Activated B cell treated with CpG ODN at 0.5 μM for 24 hours (primary cell): ENCODE data around the gene ANAPC13. TPM values are rescaled to one million over a fixed set of nuclear protein-coding genes. Genes with fewer than 3 reads are reported as not detected.

Source experiments
- ATAC-seq: fragments of 200-7000 bp; cut with Tn5 transposase; one replicate; pipeline ENCODE4 v1.10.0; 2021; ENCODE audit warnings: low read depth, mild to moderate bottlenecking, moderate library complexity
- CTCF ChIA-PET: fragments of 350-600 bp; sonication (Branson Sonifier 250); formaldehyde crosslinking; loops from one replicate; lab custom pipeline; 2021; ENCODE audit warnings: antibody characterized with exemption; lab: Charles Lee
- POLR2A ChIA-PET: fragments of 350-600 bp; sonication (Branson Sonifier 250); formaldehyde crosslinking; loops from one replicate; lab custom pipeline; 2021; ENCODE audit warnings: antibody characterized with exemption; lab: Charles Lee
- DNase-seq: peaks from one replicate; pipeline ENCODE4 v3.0.0; 2022
- H3K27ac Mint-ChIP-seq: one replicate; pipeline ENCODE4 v1.8.0; 2020; ENCODE audit warnings: mixed read lengths
- H3K27me3 Mint-ChIP-seq: one replicate; pipeline ENCODE4 v1.8.0; 2021; ENCODE audit warnings: mixed read lengths
- H3K36me3 Mint-ChIP-seq: one replicate; pipeline ENCODE4 v1.8.0; 2021; ENCODE audit warnings: low read depth, mixed read lengths
- H3K4me1 Mint-ChIP-seq: one replicate; pipeline ENCODE4 v1.8.0; 2021; ENCODE audit warnings: mixed read lengths
- H3K4me3 Mint-ChIP-seq: one replicate; pipeline ENCODE4 v1.8.0; 2020; ENCODE audit warnings: mild to moderate bottlenecking, mixed read lengths
- H3K9me3 Mint-ChIP-seq: one replicate; pipeline ENCODE4 v1.8.0; 2020; ENCODE audit warnings: mixed read lengths
- intact Hi-C: fragments of 100-400 bp; cut with micrococcal nuclease; formaldehyde crosslinking; loops from one replicate; pipeline ENCODE4 v1.15.1; 2024
- total RNA-seq: library from RNA; stranded (reverse); gene quantifications from 2 replicates; pipeline ENCODE4 v1.2.3, GENCODE V29; 2022
- TF ChIP-seq, protein P1 (sequence below): fragments of 200-600 bp; IDR thresholded peaks from one replicate; pipeline ENCODE4 v1.8.0; 2022; ENCODE audit warnings: antibody characterized with exemption, mild to moderate bottlenecking

Gene ANAPC13
- total RNA-seq, 1 donor from 2014 or later = 31.3 TPM

DNA sequence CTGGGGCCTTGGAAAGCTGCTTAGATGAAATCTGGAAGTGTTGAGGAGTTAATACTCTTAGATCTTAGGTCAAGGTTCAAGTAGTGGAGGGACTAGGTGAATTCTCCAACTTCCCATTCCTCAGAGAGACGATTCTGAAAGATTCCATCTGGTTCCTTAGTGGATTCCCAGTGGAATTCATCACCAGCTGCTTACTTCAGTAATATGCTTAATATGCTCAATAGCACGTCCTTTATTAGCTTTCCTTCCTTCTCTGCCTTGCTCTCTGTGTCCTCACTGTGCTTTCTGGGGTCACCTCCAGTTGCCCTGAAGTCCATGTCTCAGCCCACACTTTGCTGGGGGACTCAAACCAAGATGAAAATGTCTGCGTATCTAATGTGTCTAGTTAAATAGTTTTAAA, 31.1 kb upstream of the ANAPC13 start:
- ChIA-PET CTCF (no interaction called here), POLR2A (no interaction called here)
- DNase-seq (no peak), ATAC-seq (no peak)
- Mint-ChIP-seq H3K36me3 (peaks cover 64% of the 10 kb centered on the region), H3K27ac (no peak overlapping the region), H3K27me3 (no peaks in the 10 kb centered on the region), H3K9me3 (peaks cover 4% of the 10 kb centered on the region), H3K4me3 (no peak overlapping the region), H3K4me1 (peaks cover 2% of the 10 kb centered on the region)
- intact Hi-C loops = no loop called here
- TF ChIP-seq, protein P1, sequence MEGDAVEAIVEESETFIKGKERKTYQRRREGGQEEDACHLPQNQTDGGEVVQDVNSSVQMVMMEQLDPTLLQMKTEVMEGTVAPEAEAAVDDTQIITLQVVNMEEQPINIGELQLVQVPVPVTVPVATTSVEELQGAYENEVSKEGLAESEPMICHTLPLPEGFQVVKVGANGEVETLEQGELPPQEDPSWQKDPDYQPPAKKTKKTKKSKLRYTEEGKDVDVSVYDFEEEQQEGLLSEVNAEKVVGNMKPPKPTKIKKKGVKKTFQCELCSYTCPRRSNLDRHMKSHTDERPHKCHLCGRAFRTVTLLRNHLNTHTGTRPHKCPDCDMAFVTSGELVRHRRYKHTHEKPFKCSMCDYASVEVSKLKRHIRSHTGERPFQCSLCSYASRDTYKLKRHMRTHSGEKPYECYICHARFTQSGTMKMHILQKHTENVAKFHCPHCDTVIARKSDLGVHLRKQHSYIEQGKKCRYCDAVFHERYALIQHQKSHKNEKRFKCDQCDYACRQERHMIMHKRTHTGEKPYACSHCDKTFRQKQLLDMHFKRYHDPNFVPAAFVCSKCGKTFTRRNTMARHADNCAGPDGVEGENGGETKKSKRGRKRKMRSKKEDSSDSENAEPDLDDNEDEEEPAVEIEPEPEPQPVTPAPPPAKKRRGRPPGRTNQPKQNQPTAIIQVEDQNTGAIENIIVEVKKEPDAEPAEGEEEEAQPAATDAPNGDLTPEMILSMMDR = no peak

DNA sequence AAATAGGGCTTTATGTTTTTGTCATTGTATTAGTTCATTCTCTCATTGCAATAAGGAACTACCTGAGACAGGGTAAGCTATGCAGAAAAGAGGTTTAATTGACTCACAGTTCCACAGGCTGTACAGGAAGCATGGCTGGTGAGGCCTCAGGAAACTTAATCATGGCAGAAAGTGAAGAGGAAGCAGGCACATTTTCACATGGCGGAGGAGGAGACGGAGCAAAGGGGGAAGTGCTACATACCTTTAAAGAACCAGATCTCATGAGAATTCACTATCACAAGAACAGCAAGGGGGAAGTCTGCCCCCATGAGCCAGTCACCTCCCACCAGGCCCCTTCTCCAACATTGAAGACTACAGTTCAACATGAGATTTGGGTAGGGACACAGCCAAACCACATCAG, 25.7 kb upstream of the ANAPC13 start:
- ChIA-PET CTCF (no interaction called here), POLR2A (no interaction called here)
- ATAC-seq (peak; percentile 14), DNase-seq (no peak)
- peaks cover 80% of the 10 kb centered on the region for H3K36me3 Mint-ChIP-seq
- intact Hi-C loops = no loop called here
- H3K4me3 Mint-ChIP-seq = no peak overlapping the region
- peaks cover 10% of the 10 kb centered on the region for H3K9me3 Mint-ChIP-seq
- TF ChIP-seq, protein P1 = no peak
- no peaks in the 10 kb centered on the region for H3K27me3 Mint-ChIP-seq
- H3K4me1 Mint-ChIP-seq = peaks cover 11% of the 10 kb centered on the region
- H3K27ac Mint-ChIP-seq = peak overlapping the region; percentile 6

DNA sequence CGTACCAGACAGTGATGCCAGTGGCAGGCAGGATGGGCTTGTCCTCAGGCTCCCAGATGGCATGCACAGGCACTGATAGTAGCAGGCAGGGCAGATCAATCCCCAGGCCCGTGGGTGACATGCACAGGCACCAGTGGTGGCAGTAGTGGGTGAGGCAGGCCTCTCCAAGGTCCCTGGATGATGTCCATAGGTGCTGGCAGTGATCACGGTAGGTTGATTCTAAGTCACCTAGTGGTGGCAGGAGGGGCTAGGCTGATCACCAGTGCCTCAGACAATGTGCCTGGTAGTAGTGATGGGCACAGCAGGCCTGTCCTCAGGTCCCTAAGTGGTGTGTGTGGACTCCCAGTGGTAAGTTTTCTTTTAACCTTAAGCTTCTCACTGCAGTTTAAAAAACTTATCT, 19.7 kb upstream of the ANAPC13 start:
- Mint-ChIP-seq H3K27ac (no peak overlapping the region), H3K9me3 (peaks cover 38% of the 10 kb centered on the region), H3K36me3 (peaks cover 89% of the 10 kb centered on the region), H3K4me1 (peaks cover 13% of the 10 kb centered on the region), H3K4me3 (no peak overlapping the region), H3K27me3 (no peaks in the 10 kb centered on the region)
- DNase-seq (no peak), ATAC-seq (no peak)
- ChIA-PET POLR2A (no interaction called here), CTCF (interaction anchor here (0.7 kb wide), 1 partner anchor 10 kb away, joined by 4 read pairs; no protein-coding TSS in a partner anchor)
- TF ChIP-seq, protein P1 = no peak
- intact Hi-C loops = no loop called here

DNA sequence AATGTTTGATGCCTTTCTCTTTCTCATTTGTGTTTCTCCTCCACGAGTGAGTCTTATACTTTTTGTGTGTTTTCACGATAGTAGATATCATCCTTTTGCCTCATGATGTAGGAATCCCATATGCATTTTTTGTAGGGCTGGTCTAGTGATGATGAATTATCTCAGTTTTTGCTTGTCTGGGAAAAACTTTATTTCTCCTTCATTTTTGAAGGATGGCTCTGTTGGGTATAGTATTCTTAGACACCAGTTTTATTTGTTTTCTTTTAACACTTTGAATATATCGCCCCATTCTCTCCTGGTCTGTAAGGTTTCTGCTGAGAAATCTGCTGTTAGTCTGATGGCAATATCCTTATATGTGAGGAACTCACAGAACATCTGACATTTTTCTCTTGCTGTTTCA, 18.3 kb upstream of the ANAPC13 start:
- Mint-ChIP-seq H3K27ac (no peak overlapping the region), H3K27me3 (no peaks in the 10 kb centered on the region), H3K4me3 (no peak overlapping the region), H3K9me3 (peaks cover 36% of the 10 kb centered on the region), H3K36me3 (peaks cover 86% of the 10 kb centered on the region), H3K4me1 (peaks cover 16% of the 10 kb centered on the region)
- intact Hi-C loops = no loop called here
- TF ChIP-seq, protein P1 = no peak
- ATAC-seq (no peak), DNase-seq (no peak)
- CTCF ChIA-PET = no interaction called here
- POLR2A ChIA-PET = no interaction called here

DNA sequence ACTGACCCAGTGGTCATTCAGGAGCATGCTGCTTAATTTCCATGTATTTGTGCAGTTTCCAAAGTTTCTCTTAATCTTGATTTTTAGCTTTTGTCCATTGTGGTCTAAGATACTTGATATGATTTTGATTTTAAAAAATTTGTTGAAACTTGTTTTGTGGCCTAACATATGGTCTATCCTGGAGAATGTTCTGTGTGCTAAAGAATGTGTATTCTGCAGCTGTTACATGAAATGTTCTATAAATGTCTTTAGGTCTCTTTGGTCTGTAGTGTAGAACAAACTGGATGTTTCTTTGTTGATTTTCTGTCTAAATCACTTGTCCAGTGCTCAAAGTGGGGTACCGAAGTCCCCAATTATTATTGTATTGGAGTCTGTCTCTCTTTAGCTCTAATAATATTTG, 17.5 kb upstream of the ANAPC13 start:
- Mint-ChIP-seq H3K4me1 (peaks cover 23% of the 10 kb centered on the region), H3K27ac (no peak overlapping the region), H3K9me3 (peaks cover 36% of the 10 kb centered on the region), H3K4me3 (no peak overlapping the region), H3K36me3 (peaks cover 86% of the 10 kb centered on the region), H3K27me3 (no peaks in the 10 kb centered on the region)
- intact Hi-C loops = no loop called here
- TF ChIP-seq, protein P1 = no peak
- POLR2A ChIA-PET = no interaction called here
- ATAC-seq = no peak
- CTCF ChIA-PET = interaction anchor here (0.8 kb wide), 1 partner anchor 291 kb away, joined by 3 read pairs; no protein-coding TSS in a partner anchor
- no peak for DNase-seq
